HEK293T (cell line): ENCODE data around the gene HOXB4.

Experiments used
- CTCF ChIA-PET: fragments of 350-600 bp; formaldehyde crosslinking; extraction: SDS; loops from one replicate; lab custom pipeline; 2021; ENCODE audit warnings: antibody characterized with exemption, inconsistent platforms; lab: Yijun Ruan, JAX
- POLR2A ChIA-PET: fragments of 350-600 bp; formaldehyde crosslinking; extraction: SDS; loops from one replicate; lab custom pipeline; 2020; ENCODE audit warnings: antibody characterized with exemption, inconsistent platforms; lab: Yijun Ruan, JAX
- DNase-seq: peaks from one replicate; pipeline ENCODE4 v3.0.0; 2012; ENCODE audit warnings: mixed read lengths; ENCODE audit errors: extremely low spot score
- ARNT ChIP-seq: fragments of 450-650 bp; IDR thresholded peaks from 2 replicates; pipeline ENCODE4 v1.6.1; 2017; ENCODE audit warnings: mild to moderate bottlenecking
- BHLHE40 ChIP-seq: fragments of 450-650 bp; IDR thresholded peaks from 2 replicates; pipeline ENCODE4 v1.6.1; 2016; ENCODE audit warnings: mild to moderate bottlenecking, moderate library complexity, borderline replicate concordance
- CTBP1 ChIP-seq: fragments of 450-650 bp; IDR thresholded peaks from 2 replicates; pipeline ENCODE4 v1.6.1; 2016; ENCODE audit warnings: borderline replicate concordance
- ELF4 ChIP-seq: fragments of 450-650 bp; IDR thresholded peaks from 2 replicates; pipeline ENCODE4 v1.6.1; 2017; ENCODE audit warnings: antibody characterized with exemption
- FOXA1 ChIP-seq: fragments of 450-650 bp; IDR thresholded peaks from 2 replicates; pipeline ENCODE4 v1.6.1; 2016; ENCODE audit warnings: mild to moderate bottlenecking
- FOXK2 ChIP-seq: fragments of 450-650 bp; IDR thresholded peaks from 2 replicates; pipeline ENCODE4 v1.6.1; 2016; ENCODE audit warnings: mild to moderate bottlenecking
- FOXM1 ChIP-seq: fragments of 450-650 bp; IDR thresholded peaks from 2 replicates; pipeline ENCODE4 v1.6.1; 2017; ENCODE audit warnings: mild to moderate bottlenecking, borderline replicate concordance
- HDGF ChIP-seq: fragments of 450-650 bp; IDR thresholded peaks from 2 replicates; pipeline ENCODE4 v1.6.1; 2017; ENCODE audit warnings: antibody characterized with exemption, borderline replicate concordance
- L3MBTL2 ChIP-seq: fragments of 450-650 bp; conservative IDR thresholded peaks from 2 replicates; pipeline ENCODE4 v1.6.1; 2016; ENCODE audit warnings: mild to moderate bottlenecking
- LEF1 ChIP-seq: fragments of 450-650 bp; IDR thresholded peaks from 2 replicates; pipeline ENCODE4 v1.6.1; 2017; ENCODE audit warnings: mild to moderate bottlenecking, borderline replicate concordance
- NFRKB ChIP-seq: fragments of 450-650 bp; IDR thresholded peaks from 2 replicates; pipeline ENCODE4 v1.6.1; 2016; ENCODE audit warnings: mild to moderate bottlenecking, moderate library complexity
- SP1 ChIP-seq: fragments of 450-650 bp; IDR thresholded peaks from 2 replicates; pipeline ENCODE4 v1.6.1; 2017
- SUZ12 ChIP-seq: fragments of 450-650 bp; IDR thresholded peaks from 2 replicates; pipeline ENCODE4 v1.6.1; 2016; ENCODE audit warnings: mild to moderate bottlenecking
- TARDBP ChIP-seq: fragments of 450-650 bp; IDR thresholded peaks from 2 replicates; pipeline ENCODE4 v1.6.1; 2016
- ZNF384 ChIP-seq: fragments of 450-650 bp; IDR thresholded peaks from 2 replicates; pipeline ENCODE4 v1.6.1; 2016
- TF ChIP-seq, protein P1 (sequence below): fragments of 450-650 bp; IDR thresholded peaks from 2 replicates; pipeline ENCODE4 v1.6.1; 2016

HOXB4 gene

DNA sequence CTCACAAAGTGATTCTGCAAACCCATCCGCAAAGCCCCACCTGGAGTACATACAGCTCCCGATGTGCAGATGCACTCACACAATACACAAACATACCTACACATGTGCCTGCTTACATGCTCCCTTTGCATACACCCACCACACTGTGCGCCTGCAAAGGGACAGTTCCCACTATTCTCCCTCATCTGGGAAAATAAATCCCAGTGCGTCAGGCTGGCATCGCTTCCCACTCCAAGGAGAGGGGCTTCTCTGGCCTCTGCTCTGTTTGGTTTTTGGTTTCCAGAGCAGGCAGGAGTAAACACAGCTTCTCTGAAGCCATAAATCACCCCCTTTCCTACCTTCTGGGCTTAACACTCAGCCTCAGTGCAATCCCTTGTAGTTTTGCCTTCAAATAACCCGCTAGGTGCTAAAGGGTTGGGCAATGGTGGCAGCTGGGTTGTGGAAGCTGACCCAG is 14.7 kb downstream of the HOXB4 start:
- TF ChIP-seq CTBP1 (no peak), HDGF (no peak), FOXA1 (no peak), TARDBP (no peak), ZNF384 (no peak)
- TF ChIP-seq, protein P1, sequence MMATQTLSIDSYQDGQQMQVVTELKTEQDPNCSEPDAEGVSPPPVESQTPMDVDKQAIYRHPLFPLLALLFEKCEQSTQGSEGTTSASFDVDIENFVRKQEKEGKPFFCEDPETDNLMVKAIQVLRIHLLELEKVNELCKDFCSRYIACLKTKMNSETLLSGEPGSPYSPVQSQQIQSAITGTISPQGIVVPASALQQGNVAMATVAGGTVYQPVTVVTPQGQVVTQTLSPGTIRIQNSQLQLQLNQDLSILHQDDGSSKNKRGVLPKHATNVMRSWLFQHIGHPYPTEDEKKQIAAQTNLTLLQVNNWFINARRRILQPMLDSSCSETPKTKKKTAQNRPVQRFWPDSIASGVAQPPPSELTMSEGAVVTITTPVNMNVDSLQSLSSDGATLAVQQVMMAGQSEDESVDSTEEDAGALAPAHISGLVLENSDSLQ, result peak; percentile 89
- POLR2A ChIA-PET, result interaction anchor here (0.9 to 2.3 kb wide), 2 partner anchors 16 to 24 kb away, joined by 4 to 9 read pairs; no protein-coding TSS in a partner anchor
- CTCF ChIA-PET, result interaction anchor here (0.6 to 0.7 kb wide), 2 partner anchors 62 to 95 kb away, joined by 3 read pairs; no protein-coding TSS in a partner anchor
- no peak for DNase-seq

DNA sequence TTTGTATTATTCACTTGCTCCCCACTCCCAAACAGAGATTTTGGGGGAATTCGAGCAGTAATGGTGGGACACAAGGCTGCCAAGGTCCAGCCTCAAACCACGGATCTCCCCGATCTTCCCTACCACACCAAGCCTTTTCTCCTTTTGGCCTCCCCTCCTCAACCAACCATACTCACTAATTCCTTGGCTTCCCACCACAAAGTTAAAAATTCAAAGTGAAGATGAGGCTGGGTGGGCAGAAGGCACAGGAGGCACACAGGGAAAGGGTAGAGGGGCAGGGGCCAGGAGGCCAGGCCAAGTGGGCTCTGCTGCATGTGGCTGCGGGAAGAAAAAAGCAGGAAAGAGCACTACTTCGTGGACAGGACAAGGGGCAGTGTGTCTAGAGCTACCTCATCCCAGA is 15.2 kb downstream of the HOXB4 start:
- DNase-seq, result no peak
- TF ChIP-seq LEF1 (no peak), SUZ12 (no peak), ELF4 (no peak), BHLHE40 (no peak), SP1 (no peak), FOXM1 (no peak), NFRKB (no peak), ARNT (no peak), CTBP1 (no peak), TARDBP (no peak), ZNF384 (no peak), FOXK2 (no peak), FOXA1 (no peak), HDGF (no peak), L3MBTL2 (no peak)
- TF ChIP-seq, protein P1, result no peak
- CTCF ChIA-PET, result interaction anchor here (0.6 to 1.4 kb wide), 6 partner anchors 16 to 84 kb away, joined by 3 to 4 read pairs (median 3); no protein-coding TSS in a partner anchor
- POLR2A ChIA-PET, result interaction anchor here (0.9 to 2.3 kb wide), 4 partner anchors 12 to 25 kb away, joined by 3 to 9 read pairs (median 4); no protein-coding TSS in a partner anchor

DNA sequence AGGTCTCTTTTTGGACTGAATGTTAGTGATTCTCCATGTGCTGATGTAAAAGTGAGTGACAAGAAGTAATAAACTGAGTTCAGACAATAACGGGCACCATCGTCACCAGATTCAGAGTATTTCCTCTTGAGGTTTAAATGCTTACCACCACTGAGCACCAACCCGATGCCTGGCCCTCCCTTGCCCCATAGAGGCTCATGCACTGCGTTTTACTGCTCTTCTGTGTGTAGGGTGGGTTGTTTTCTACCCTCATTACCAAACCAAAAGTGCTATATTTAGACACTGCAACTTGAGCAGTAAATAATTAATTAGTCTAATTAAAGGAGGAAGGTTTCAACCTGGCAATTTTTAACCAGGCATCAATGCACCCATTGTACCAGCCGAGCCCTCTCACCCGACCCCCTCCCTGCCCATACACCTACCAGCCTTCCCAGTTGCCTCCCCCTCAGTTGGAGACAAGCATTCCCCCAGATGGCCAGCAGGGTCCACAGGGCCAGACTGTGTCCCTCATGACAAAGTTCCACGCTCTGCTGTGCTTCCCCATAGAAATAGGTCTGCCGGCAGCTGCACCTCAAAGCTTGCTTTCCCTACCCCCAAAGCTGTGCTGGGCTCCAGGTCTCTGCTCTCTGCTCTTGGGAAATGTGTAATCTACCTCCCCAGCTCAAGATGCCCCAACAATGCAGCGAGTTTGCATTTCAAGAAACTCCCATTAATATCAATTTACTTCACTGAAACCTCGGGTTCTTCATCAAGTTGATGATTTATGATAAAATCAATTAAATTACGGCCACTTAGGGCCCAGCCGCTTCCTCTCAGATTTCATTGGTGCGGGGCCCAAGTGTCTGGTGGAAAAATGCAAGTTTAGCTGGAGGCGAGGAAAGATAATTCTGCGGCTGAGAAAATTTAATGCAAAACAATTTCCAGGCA is 16.0 kb downstream of the HOXB4 start:
- ChIA-PET CTCF (interaction anchor here (0.6 to 1.4 kb wide), 6 partner anchors 15 to 85 kb away, joined by 3 to 4 read pairs (median 3); no protein-coding TSS in a partner anchor), POLR2A (interaction anchor here (1.2 to 2.3 kb wide), 3 partner anchors 12 to 17 kb away, joined by 3 to 9 read pairs (median 3); no protein-coding TSS in a partner anchor)
- DNase-seq, result peak; percentile 62
- TF ChIP-seq, protein P1, result peak; percentile 90
- TF ChIP-seq CTBP1, result peak; percentile 91
- TF ChIP-seq NFRKB, result no peak
- no peak for TF ChIP-seq FOXM1
- 0 out of 2 replicates have a peak, but pooled peaks have one; percentile 17 for TF ChIP-seq L3MBTL2
- TF ChIP-seq HDGF, result 0 out of 2 replicates have a peak, but pooled peaks have one; percentile 48

DNA sequence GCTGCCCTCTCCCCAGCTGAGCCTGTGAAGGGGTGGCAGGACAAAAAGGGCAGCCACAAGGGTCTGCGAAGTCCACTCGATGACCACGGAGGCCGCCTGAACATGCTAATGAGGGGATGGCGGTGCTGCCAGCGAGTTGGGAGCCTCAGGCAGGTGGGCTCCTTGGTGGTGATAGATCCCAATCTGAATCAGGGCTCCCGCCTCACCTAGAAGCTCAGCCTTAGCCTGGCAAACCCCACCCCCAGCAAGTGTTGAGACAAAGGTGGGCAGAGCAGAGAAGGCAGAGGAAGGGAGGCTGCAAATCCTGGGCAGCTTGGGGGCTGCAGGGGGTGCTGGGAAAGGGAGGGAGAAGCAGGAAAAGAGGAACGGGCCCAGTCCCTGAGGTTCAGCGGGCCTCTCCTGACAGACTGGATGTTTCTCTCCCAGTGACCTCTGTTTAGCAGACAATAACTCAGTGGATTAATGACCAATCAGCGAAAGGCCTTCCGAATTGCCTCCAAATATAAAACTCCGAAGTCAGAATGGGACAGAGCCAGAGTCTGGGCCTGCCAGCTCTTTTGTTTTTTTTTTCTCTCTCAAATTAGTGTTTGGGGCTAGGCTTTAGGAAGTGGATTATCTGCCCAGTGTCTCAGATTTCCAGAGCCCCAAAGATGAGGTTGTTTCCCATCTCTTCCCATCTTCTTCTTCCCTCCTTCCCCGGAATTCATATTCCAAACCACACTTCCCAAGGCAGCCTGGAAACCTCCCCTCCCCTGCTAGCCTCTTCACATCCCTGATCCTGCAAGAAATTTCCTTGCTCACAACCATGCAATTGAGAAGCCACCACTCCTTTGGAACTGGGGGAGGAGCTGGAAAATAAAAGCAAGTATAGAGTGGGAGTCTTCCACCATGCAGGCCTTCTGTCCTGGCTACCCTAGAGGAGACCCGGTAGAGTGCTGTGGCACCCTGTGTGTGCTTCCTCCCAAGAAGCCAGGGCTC is 18.0 kb downstream of the HOXB4 start:
- CTCF ChIA-PET, result interaction anchor here (0.7 to 1.3 kb wide), 3 partner anchors 12 to 103 kb away, joined by 4 to 10 read pairs (median 4); no protein-coding TSS in a partner anchor
- TF ChIP-seq FOXA1 (no peak), SUZ12 (no peak), SP1 (no peak), ZNF384 (no peak), CTBP1 (no peak), L3MBTL2 (no peak), FOXK2 (no peak), LEF1 (no peak), TARDBP (no peak), HDGF (no peak), FOXM1 (no peak), ARNT (no peak)
- TF ChIP-seq, protein P1, result no peak
- POLR2A ChIA-PET, result interaction anchor here (1.0 kb wide), 1 partner anchor 9 kb away, joined by 3 read pairs; no protein-coding TSS in a partner anchor

More for the DNA sequence above, 18.0 kb downstream of the HOXB4 start:
- no peak for DNase-seq
